Ectodermal cell (in vitro differentiated cells): ENCODE data around the gene TGM3.

ENCODE experiments used
- H3K27ac ChIP-seq: 2 replicates; pipeline ENCODE4 v1.7.0; 2013; ENCODE audit warnings: mild to moderate bottlenecking, low read depth, low read length; ENCODE audit not compliant: insufficient read depth, poor library complexity, severe bottlenecking
- H3K27me3 ChIP-seq: 2 replicates; pipeline ENCODE4 v1.7.0; 2013; ENCODE audit warnings: mild to moderate bottlenecking, low read length; ENCODE audit not compliant: insufficient read depth, control insufficient read depth, poor library complexity, severe bottlenecking
- H3K36me3 ChIP-seq: one replicate; pipeline ENCODE4 v1.7.0; 2013; ENCODE audit warnings: low read length; ENCODE audit not compliant: control insufficient read depth, insufficient read depth
- H3K4me1 ChIP-seq: one replicate; pipeline ENCODE4 v1.7.0; 2013; ENCODE audit warnings: low read length; ENCODE audit not compliant: control insufficient read depth, insufficient read depth
- H3K4me3 ChIP-seq: 2 replicates; pipeline ENCODE4 v1.7.0; 2013; ENCODE audit warnings: low read depth, low read length, control low read depth; ENCODE audit not compliant: insufficient read depth
- H3K9me3 ChIP-seq: 2 replicates; pipeline ENCODE4 v1.7.0; 2013; ENCODE audit warnings: mild to moderate bottlenecking, low read length, moderate library complexity; ENCODE audit not compliant: control insufficient read depth
- WGBS, 2 experiments: methylation state at CpG; one replicate each; pipeline ENCODE4 v1.1.7; 2013; ENCODE audit warnings: missing lambda C conversion rate in 2 of 2; 5-methylcytosine and 5-hydroxymethylcytosine counted together

Gene TGM3

DNA sequence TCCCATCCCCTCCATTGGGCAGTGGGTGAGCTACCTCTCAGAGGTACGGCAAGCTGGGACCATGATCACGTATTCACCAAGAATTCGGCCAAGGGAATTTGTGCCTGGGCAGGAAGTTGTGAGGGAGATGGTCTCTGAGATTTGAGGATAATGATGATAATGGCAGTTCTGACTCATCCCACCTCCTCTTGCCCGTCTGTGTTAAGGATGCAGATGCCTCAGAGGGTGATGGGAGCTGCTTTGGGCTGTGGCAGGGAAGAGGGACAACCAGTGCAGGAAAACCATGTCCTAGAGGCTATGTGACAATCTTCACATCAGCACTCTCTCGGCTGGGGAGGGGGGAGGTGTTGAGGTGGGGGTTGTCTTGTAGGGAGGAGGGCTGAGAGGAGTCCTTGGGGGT lies 89.2 kb downstream of the TGM3 start:
- no peak overlapping the region for H3K27ac ChIP-seq
- no peak overlapping the region for H3K4me3 ChIP-seq
- H3K9me3 ChIP-seq: no peaks in the 10 kb centered on the region
- 80 to 90% methylated on average over 5 of the region's 5 CpGs for WGBS, 2 experiments
- no peaks in the 10 kb centered on the region for H3K4me1 ChIP-seq
- H3K36me3 ChIP-seq: no peaks in the 10 kb centered on the region
- H3K27me3 ChIP-seq: no peaks in the 10 kb centered on the region

GRCh38 chr20:2385496-2385895 lies 89.7 kb downstream of the TGM3 start:
- Histone ChIP-seq H3K27ac (no peak overlapping the region), H3K27me3 (no peaks in the 10 kb centered on the region), H3K9me3 (no peaks in the 10 kb centered on the region), H3K36me3 (no peaks in the 10 kb centered on the region), H3K4me1 (no peaks in the 10 kb centered on the region), H3K4me3 (no peak overlapping the region)
- WGBS, 2 experiments: 95 to 96% methylated on average over 5 to 6 of the region's 6 CpGs

DNA sequence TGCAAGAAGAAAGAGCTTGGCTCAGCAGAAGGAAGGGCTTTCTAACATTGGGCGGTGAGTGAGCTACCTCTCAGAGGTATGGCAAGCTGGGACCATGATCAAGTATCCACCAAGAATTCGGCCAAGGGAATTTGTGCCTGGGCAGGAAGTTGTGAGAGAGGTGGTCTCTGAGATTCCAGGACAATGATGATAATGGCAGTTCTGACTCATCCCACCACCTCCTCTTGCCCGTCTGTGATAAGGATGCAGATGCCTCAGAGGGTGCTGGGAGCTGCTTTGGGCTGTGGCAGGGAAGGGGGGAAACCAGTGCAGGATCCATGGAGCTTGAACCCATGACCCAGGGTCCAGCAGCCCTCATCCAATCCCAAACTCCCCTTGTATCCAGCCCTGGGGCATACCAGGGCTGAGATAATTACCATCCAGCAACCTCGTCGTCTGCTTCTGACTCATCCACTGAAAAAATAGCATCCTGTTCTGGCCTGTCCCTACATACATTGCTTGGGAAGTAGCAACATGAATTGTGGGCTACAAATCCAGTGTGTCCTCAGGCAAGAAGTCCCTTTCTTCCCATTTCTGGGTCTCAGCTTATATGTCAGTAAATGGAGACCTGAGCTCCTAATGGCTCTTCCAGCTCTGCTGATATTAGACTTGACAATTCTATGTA lies 90.8 kb downstream of the TGM3 start:
- 92% methylated on average over 5 of the region's 5 CpGs for WGBS, 2 experiments
- no peak overlapping the region for H3K4me3 ChIP-seq
- H3K27me3 ChIP-seq: no peaks in the 10 kb centered on the region
- H3K9me3 ChIP-seq: no peaks in the 10 kb centered on the region
- no peaks in the 10 kb centered on the region for H3K36me3 ChIP-seq
- no peaks in the 10 kb centered on the region for H3K4me1 ChIP-seq
- H3K27ac ChIP-seq: no peak overlapping the region

DNA sequence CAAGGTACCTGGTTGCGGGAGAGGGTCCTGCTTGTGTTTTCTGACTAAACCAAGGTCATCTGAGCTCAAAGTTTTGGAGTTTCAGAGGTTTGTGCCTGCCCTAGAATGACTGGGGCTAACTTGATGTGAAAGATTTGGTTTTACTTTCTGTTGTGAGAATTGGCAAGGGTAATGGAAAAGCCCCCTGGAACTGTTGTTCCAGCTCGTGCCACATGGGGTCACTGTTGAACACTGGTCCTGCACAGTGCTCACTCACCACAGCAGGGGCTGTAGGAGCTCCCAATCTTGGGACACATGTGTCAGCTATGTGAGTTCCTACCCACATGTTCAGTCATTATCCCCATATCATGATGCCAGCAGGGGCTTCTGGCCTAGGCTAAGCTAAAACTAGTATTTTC lies 91.4 kb downstream of the TGM3 start:
- Histone ChIP-seq H3K9me3 (no peaks in the 10 kb centered on the region), H3K27me3 (no peaks in the 10 kb centered on the region), H3K36me3 (no peaks in the 10 kb centered on the region), H3K4me3 (no peak overlapping the region), H3K4me1 (no peaks in the 10 kb centered on the region), H3K27ac (no peak overlapping the region)
- WGBS, 2 experiments: 55 to 58% methylated on average over 2 of the region's 2 CpGs

- H3K36me3 ChIP-seq: no peaks in the 10 kb centered on the region
- no peaks in the 10 kb centered on the region for H3K4me1 ChIP-seq
- no peak overlapping the region for H3K27ac ChIP-seq
- WGBS, 2 experiments: 95 to 96% methylated on average over 4 of the region's 4 CpGs
- no peak overlapping the region for H3K4me3 ChIP-seq
- no peaks in the 10 kb centered on the region for H3K27me3 ChIP-seq
- H3K9me3 ChIP-seq: no peaks in the 10 kb centered on the region
Observed at GRCh38 chr20:2387580-2387979, 91.8 kb downstream of the TGM3 start.
